AG08396 (cell line): Measurements from ENCODE around the gene ARPC5L.
A peak's percentile ranks its signal among the peaks of the same experiment; 100 is the strongest.
"Not testable (repeated sequence)": the region's sequence is repeated elsewhere in the genome, so short reads cannot be mapped to it uniquely, and the experiment has no call there.

ENCODE experiments used
- DNase-seq: peaks from one replicate; pipeline ENCODE4 v3.0.0; 2012; ENCODE audit warnings: low spot score, mixed read lengths

ARPC5L gene

DNA sequence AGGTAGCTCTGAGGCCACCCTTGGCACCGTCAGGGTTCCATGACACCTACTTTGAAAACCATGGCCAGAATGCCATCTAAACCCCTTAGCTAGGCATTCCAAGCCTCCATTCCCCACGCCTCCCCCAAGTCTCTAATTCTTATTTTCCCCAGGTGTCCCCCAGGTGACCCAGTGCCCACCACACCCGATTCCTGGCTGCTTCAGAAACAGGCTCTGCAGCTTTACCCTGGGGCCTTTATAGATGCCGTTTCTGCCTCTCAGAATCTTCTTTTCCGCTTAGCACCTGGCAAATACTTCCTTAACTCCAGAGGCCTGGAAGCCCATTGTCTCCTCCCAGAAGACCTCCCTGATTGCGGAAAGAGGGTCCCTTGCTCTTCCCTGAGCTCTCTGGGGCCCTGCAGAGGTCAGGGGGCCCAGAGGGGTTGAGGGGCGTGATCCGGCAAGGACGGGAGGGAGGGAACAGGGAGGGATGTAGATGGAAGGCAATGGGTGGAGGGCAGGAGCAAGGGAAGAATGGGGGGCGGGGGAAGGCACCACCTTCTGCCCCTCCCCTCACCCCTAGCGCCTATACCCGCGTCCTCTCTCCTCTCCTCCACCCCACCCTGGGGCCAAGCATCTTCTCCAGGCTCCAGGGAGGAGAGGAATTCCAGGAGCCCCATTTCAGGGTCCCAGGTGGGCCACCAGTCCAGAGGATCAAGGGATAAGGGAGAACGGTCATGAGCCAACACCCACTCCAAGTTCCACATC, 20.7 kb upstream of the ARPC5L start:
- no peak for DNase-seq

DNA sequence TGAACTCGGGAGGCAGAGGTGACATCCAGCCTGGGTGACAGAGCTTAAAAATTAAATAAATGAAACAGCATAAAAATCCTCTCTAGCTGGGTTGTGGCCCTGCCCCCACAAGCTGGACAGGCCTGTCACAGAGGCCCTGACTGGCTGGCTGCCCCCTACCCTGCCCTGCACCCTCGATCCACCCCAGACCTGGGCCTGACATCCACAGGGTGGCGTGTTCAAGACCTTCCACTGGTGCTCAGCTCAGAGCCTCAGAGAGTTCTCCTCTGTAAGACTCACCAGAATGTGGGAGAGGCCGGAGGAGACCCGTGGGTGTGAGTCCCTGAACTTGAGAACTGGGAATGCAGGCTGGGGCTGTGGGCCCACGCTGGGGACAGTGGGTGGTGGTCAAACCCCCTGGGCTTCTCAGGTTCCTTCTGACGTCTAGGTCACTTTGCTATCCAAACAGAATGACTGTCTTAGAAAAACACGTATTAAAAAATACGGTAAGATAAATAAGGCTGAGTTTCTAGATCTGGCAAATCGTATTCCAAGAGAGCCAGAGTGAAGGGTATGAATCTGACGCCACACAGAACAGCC, 18.4 kb upstream of the ARPC5L start:
- no peak for DNase-seq

GRCh38 chr9:124844291-124844690, 17.6 kb upstream of the ARPC5L start:
- no peak for DNase-seq

- DNase-seq, result not testable (repeated sequence)
Observed at GRCh38 chr9:124846467-124846866, 15.5 kb upstream of the ARPC5L start.

GRCh38 chr9:124846969-124847368, 15.0 kb upstream of the ARPC5L start:
- no peak for DNase-seq

GRCh38 chr9:124849801-124850200, 12.1 kb upstream of the ARPC5L start:
- DNase-seq, result no peak

GRCh38 chr9:124852121-124852828, 9.7 kb upstream of the ARPC5L start:
- DNase-seq, result no peak

DNA sequence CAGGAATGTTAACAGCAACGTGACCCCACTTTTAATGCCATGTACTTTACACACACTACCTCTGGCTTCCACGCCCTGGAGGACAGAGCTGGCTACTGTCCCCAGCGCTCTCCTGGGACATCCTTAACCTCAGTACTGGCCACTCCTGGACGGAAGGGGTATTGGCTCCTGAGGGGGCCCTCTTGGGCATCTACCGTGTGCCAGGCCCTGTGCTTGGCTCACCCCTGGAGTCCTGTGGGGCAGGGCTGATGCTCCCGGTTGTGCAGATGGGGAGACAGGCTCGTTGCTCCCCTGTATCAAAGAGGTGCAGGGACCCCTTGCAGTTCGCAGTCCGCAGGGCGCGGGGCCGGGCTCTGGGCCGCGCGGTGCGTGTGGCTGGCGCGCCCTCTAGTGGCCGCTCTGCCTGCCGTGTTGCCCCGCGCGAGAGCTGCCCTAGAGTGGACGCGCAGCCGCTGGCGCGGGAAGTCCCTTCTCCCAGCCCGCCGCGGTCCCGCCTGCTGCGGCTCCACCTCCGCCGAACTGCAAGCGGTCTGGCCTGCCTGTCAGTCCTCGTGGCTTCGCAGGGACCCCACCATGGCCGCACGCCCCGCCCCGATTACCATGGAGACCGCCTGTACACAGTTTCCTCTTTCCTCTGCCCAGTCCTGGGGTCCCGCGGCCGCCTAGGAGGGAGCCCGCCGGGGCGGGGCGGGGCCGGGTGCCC, 8.9 kb upstream of the ARPC5L start, which contains the start of gene WDR38:
WDR38 (plus strand) TSS at position 632 of the 703 bp plus-strand sequence. CDS start 72 bp downstream, outside the sequence.
- DNase-seq, result peak; percentile 91

GRCh38 chr9:124853605-124854143, 8.3 kb upstream of the ARPC5L start:
- DNase-seq, result no peak

- DNase-seq, result no peak
Observed at GRCh38 chr9:124854161-124854560, 7.8 kb upstream of the ARPC5L start.

- DNase-seq, result no peak
Observed at GRCh38 chr9:124854822-124855221, 7.1 kb upstream of the ARPC5L start.

DNA sequence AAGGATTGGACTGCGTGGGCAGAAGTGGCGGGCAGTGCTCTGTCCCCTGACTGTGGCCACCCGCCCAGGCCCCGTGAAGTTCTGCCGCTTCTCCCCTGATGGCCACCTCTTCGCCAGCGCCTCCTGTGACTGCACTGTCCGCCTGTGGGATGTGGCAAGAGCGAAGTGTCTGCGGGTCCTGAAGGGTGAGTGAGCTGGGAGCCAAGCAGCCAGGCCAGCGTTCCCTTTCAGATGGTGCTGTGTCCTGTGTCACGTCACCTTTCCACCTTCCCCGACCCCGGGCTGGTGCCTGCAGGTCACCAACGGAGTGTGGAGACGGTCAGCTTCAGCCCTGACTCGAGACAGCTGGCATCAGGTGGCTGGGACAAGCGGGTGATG, 6.4 kb upstream of the ARPC5L start:
- no peak for DNase-seq

- no peak for DNase-seq
Observed at GRCh38 chr9:124855944-124856765, 5.8 kb upstream of the ARPC5L start.

- DNase-seq, result no peak
Observed at GRCh38 chr9:124857533-124858162, 4.3 kb upstream of the ARPC5L start.

DNA sequence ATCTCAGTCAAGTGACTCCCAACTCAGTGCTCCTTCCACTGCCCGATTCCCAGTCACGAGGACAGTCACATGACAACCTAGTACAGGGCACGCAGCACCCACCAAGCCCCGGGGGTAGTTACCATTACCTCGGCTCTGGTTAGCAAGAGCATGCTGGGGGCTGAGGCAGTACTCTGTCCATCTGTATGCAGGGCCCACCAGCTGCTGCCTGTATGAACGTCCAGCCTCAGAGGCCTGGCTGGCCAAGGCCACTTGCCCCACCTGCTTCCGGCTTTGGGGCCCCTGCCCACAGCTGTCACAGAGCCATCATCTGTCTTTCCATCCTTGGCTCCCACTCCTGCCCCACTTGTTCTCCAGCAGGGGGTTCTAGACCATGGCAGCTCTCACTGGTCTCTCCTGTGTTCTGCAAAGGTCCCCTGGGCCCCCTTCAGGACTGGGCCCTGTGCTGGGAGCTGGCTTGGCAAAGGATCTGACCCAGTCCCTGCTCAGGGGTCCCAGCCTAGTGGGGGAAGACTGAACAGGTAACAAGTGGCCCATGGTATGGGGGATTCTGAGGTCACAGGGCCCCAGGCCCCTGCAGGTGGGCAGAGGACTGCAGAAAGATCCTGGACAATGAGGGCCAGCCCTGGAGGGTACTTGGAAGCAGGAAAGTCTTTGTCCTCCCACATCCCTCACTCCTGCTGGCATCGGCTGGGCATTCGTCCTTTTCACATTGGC, 3.4 kb upstream of the ARPC5L start:
- DNase-seq, result no peak

GRCh38 chr9:124859803-124860581, 1.9 kb upstream of the ARPC5L start:
- DNase-seq, result no peak

GRCh38 chr9:124860582-124861341, 1.2 kb upstream of the ARPC5L start:
- no peak for DNase-seq

DNA sequence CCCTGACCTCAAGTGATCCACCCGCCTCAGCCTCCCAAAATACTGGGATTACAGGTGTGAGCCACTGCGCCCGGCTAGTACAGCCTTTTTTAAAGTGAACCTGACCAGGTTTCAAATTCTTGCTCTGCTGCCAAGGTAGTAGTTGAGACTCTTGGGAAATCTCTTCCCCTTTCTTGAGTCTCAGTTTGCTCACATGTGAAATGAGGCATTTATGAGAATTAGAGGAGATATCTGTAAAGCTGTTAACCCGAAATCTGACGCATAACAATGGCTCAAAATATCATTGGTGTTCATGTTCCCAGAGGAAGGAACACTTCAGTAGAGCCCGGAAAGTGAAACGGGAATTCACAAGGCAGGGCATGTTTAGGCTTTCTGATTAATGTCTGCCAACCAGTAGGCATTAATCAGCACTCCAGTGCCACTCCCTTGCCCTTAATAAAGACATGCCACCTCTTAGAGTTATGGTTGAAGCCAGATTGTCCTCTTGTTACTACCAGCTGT, 1.5 kb downstream of the ARPC5L start:
- no peak for DNase-seq
